Dermis lymphatic vessel endothelial cell (primary cell): ENCODE results near the gene ELOA2. TPM values are rescaled to one million over a fixed set of nuclear protein-coding genes. Genes with fewer than 3 reads are reported as not detected.

Experiments used
- total RNA-seq: library from RNA; depleted of rRNA; stranded (reverse); fragments of >200 nt; gene quantifications from 2 replicates; pipeline ENCODE4 v1.2.1, GENCODE V29; 2014

ELOA2 gene
- total RNA-seq = not detected in 2 replicates

GRCh38 chr18:47035156-47035671 lies at the start of gene ELOA2:
Gene ELOA2 (minus strand): TSS chr18:47035621. CDS start chr18:47035264, 357 bp downstream.

Other genes with a start within 250 kb of the ELOA2 start
- 11.8 and 14.0 TPM in 2 replicates for gene PIAS2, start 118.1 kb downstream of the ELOA2 start, total RNA-seq
- gene KATNAL2, start 118.0 kb downstream of the ELOA2 start, total RNA-seq = 0.86 and 1.1 TPM in 2 replicates
- gene HDHD2, start 114.9 kb upstream of the ELOA2 start, total RNA-seq = 14.0 and 16.9 TPM in 2 replicates
- 36.3 and 74.9 TPM in 2 replicates for gene IER3IP1, start 140.7 kb upstream of the ELOA2 start, total RNA-seq
- not detected in 2 replicates for gene SKOR2, start 216.0 kb upstream of the ELOA2 start, total RNA-seq